Measurements from ENCODE around the gene PCBP3.

- no peak for TF ChIP-seq CTCF (IDR thresholded peaks at IDR 0.05; ENCODE audit: poor library complexity, severe bottlenecking)
- no peak for TF ChIP-seq MXI1 (conservative IDR thresholded peaks at IDR 0.05; ENCODE audit: poor library complexity, severe bottlenecking)
- no peak for TF ChIP-seq EZH2 (IDR thresholded peaks at IDR 0.05; ENCODE audit: borderline replicate concordance, insufficient read depth, low read length, poor library complexity, severe bottlenecking)
- no peak for TF ChIP-seq REST (IDR thresholded peaks at IDR 0.05; ENCODE audit: borderline replicate concordance)
- TF ChIP-seq EP300 (conservative IDR thresholded peaks at IDR 0.05; ENCODE audit: poor library complexity, severe bottlenecking): no peak
- no peak for TF ChIP-seq TAF1 (IDR thresholded peaks at IDR 0.05; ENCODE audit: low read depth)
- no peak for TF ChIP-seq RAD21 (conservative IDR thresholded peaks at IDR 0.05)
- TF ChIP-seq POLR2AphosphoS5 (IDR thresholded peaks at IDR 0.05): no peak
Observed at GRCh38 chr21:45911806-45912325, 268.3 kb downstream of the PCBP3 start.

Data from neural cell (in vitro differentiated cells).